ENCODE data around the gene ARHGAP18.

The ARHGAP18 gene

GRCh38 chr6:129709769-129710449 is at the start of gene ARHGAP18:
Gene ARHGAP18, minus strand, starts transcription at chr6:129710177. Its CDS starts 41 bp downstream, at chr6:129710136.
- peak; percentile 91 for DNase-seq
- H3K27me3 ChIP-seq (ENCODE audit: insufficient read depth, low read depth, severe bottlenecking): no peaks in the 10 kb centered on the region
- H3K27ac ChIP-seq: peak within 1 kb of the TSS; percentile 60
- TF ChIP-seq CTCF (IDR thresholded peaks at IDR 0.05; ENCODE audit: low read depth, low read length): no peak
- H3K4me3 ChIP-seq (ENCODE audit: low read depth, low read length): peak within 1 kb of the TSS; percentile 70
- H3K36me3 ChIP-seq: no peaks in the 10 kb centered on the region
- no peaks in the 10 kb centered on the region for H3K9me3 ChIP-seq (ENCODE audit: severe bottlenecking)

- Histone ChIP-seq H3K4me3 (ENCODE audit: low read depth, low read length) (no peak overlapping the region), H3K9me3 (ENCODE audit: severe bottlenecking) (no peaks in the 10 kb centered on the region), H3K27ac (no peak overlapping the region), H3K27me3 (ENCODE audit: insufficient read depth, low read depth, severe bottlenecking) (no peaks in the 10 kb centered on the region), H3K36me3 (no peaks in the 10 kb centered on the region)
- TF ChIP-seq CTCF (IDR thresholded peaks at IDR 0.05; ENCODE audit: low read depth, low read length): no peak
- DNase-seq: no peak
Measured at GRCh38 chr6:129755787-129756186, 45.8 kb upstream of the ARHGAP18 start.

- no peak for TF ChIP-seq CTCF (IDR thresholded peaks at IDR 0.05; ENCODE audit: low read depth, low read length)
- DNase-seq: no peak
- Histone ChIP-seq H3K36me3 (no peaks in the 10 kb centered on the region), H3K27me3 (ENCODE audit: insufficient read depth, low read depth, severe bottlenecking) (no peaks in the 10 kb centered on the region), H3K4me3 (ENCODE audit: low read depth, low read length) (no peak overlapping the region), H3K27ac (no peak overlapping the region), H3K9me3 (ENCODE audit: severe bottlenecking) (no peaks in the 10 kb centered on the region)
Measured at GRCh38 chr6:129754750-129755149, 44.8 kb upstream of the ARHGAP18 start.

- H3K36me3 ChIP-seq: no peaks in the 10 kb centered on the region
- no peak for DNase-seq
- no peak overlapping the region for H3K4me3 ChIP-seq (ENCODE audit: low read depth, low read length)
- no peaks in the 10 kb centered on the region for H3K9me3 ChIP-seq (ENCODE audit: severe bottlenecking)
- TF ChIP-seq CTCF (IDR thresholded peaks at IDR 0.05; ENCODE audit: low read depth, low read length): no peak
- H3K27ac ChIP-seq: no peak overlapping the region
- H3K27me3 ChIP-seq (ENCODE audit: insufficient read depth, low read depth, severe bottlenecking): no peaks in the 10 kb centered on the region
Measured at GRCh38 chr6:129753422-129753821, 43.4 kb upstream of the ARHGAP18 start.

GRCh38 chr6:129751384-129751783 is 41.4 kb upstream of the ARHGAP18 start:
- no peak overlapping the region for H3K4me3 ChIP-seq (ENCODE audit: low read depth, low read length)
- H3K9me3 ChIP-seq (ENCODE audit: severe bottlenecking): no peaks in the 10 kb centered on the region
- DNase-seq: no peak
- no peaks in the 10 kb centered on the region for H3K36me3 ChIP-seq
- no peak for TF ChIP-seq CTCF (IDR thresholded peaks at IDR 0.05; ENCODE audit: low read depth, low read length)
- H3K27ac ChIP-seq: no peak overlapping the region
- no peaks in the 10 kb centered on the region for H3K27me3 ChIP-seq (ENCODE audit: insufficient read depth, low read depth, severe bottlenecking)

- Histone ChIP-seq H3K36me3 (no peaks in the 10 kb centered on the region), H3K4me3 (ENCODE audit: low read depth, low read length) (no peak overlapping the region), H3K9me3 (ENCODE audit: severe bottlenecking) (no peaks in the 10 kb centered on the region), H3K27ac (no peak overlapping the region), H3K27me3 (ENCODE audit: insufficient read depth, low read depth, severe bottlenecking) (no peaks in the 10 kb centered on the region)
- no peak for TF ChIP-seq CTCF (IDR thresholded peaks at IDR 0.05; ENCODE audit: low read depth, low read length)
- DNase-seq: no peak
Measured at GRCh38 chr6:129750360-129750759, 40.4 kb upstream of the ARHGAP18 start.

All from WERI-Rb-1 (cell line).